OCI-LY7 (cell line): Measurements from ENCODE around the gene FAM163A. TPM values are rescaled to one million over a fixed set of nuclear protein-coding genes. Genes with fewer than 3 reads are reported as not detected.

Experiments used
- BruUV-seq: library from RNA; stranded (reverse); fragments of 400-500 nt; replicated peaks from 2 replicates; lab custom pipeline; 2021; lab: Mats Ljungman, UMichigan
- CTCF ChIA-PET: fragments of 300-600 bp; sonication (Branson Sonifier 250); formaldehyde crosslinking; loops from one replicate; lab custom pipeline; 2022; ENCODE audit warnings: antibody characterized with exemption; ENCODE audit not compliant: unreplicated experiment; lab: Charles Lee
- POLR2A ChIA-PET: fragments of 300-600 bp; sonication (Branson Sonifier 250); formaldehyde crosslinking; loops from one replicate; lab custom pipeline; 2022; ENCODE audit warnings: antibody characterized with exemption; lab: Charles Lee
- DNase-seq: peaks from one replicate; pipeline ENCODE4 v3.0.0-alpha.2; 2015; ENCODE audit warnings: low spot score
- H2AFZ ChIP-seq: fragments of 200-600 bp; sonication (generic), shearing (Covaris generic); 2 replicates; pipeline ENCODE4 v1.6.1; 2014; ENCODE audit warnings: mild to moderate bottlenecking, antibody characterized with exemption, low read length, moderate library complexity
- H3K27ac ChIP-seq: fragments of 200-600 bp; sonication (generic); 2 replicates; pipeline ENCODE4 v1.5.1; 2014; ENCODE audit warnings: mixed run types, low read depth, mild to moderate bottlenecking, moderate library complexity, low read length, inconsistent platforms; ENCODE audit not compliant: poor library complexity, severe bottlenecking
- H3K36me3 ChIP-seq: fragments of 200-600 bp; sonication (generic); 2 replicates; pipeline ENCODE4 v1.6.1; 2014; ENCODE audit warnings: mild to moderate bottlenecking, antibody characterized with exemption, low read length, moderate library complexity, mixed read lengths; ENCODE audit not compliant: insufficient read depth
- H3K4me1 ChIP-seq: fragments of 200-600 bp; sonication (generic); 2 replicates; pipeline ENCODE4 v1.5.1; 2014; ENCODE audit warnings: mild to moderate bottlenecking, low read length; ENCODE audit not compliant: insufficient read depth, poor library complexity, severe bottlenecking
- H3K4me2 ChIP-seq: fragments of 200-600 bp; sonication (generic); 2 replicates; pipeline ENCODE4 v1.6.1; 2014; ENCODE audit warnings: mild to moderate bottlenecking, low read length
- H3K4me3 ChIP-seq: fragments of 200-600 bp; sonication (generic); 2 replicates; pipeline ENCODE4 v1.5.1; 2014; ENCODE audit warnings: mild to moderate bottlenecking, low read depth, low read length; ENCODE audit not compliant: poor library complexity, severe bottlenecking
- H3K79me2 ChIP-seq: fragments of 200-600 bp; sonication (generic); 2 replicates; pipeline ENCODE4 v1.6.1; 2016; ENCODE audit warnings: low read depth, mild to moderate bottlenecking, low read length, moderate library complexity, mixed read lengths; ENCODE audit not compliant: insufficient read depth
- H3K9me2 ChIP-seq: fragments of 200-600 bp; sonication (generic); 2 replicates; pipeline ENCODE4 v1.6.1; 2016; ENCODE audit warnings: mild to moderate bottlenecking, low read length, mixed read lengths; ENCODE audit not compliant: insufficient read depth
- H3K9me3 ChIP-seq: fragments of 200-600 bp; sonication (generic); 2 replicates; pipeline ENCODE4 v1.6.1; 2014; ENCODE audit warnings: mild to moderate bottlenecking, mixed run types, low read length, mixed read lengths
- H4K20me1 ChIP-seq: fragments of 200-600 bp; sonication (generic); 2 replicates; pipeline ENCODE4 v1.6.1; 2014; ENCODE audit warnings: mild to moderate bottlenecking, antibody characterized with exemption, low read length, moderate library complexity, mixed read lengths; ENCODE audit not compliant: insufficient read depth
- EZH2phosphoT487 ChIP-seq: fragments of 200-600 bp; sonication (generic); IDR thresholded peaks from 2 replicates; pipeline ENCODE4 v1.6.1; 2018; ENCODE audit warnings: low read depth, borderline replicate concordance, mild to moderate bottlenecking, mixed run types, antibody characterized with exemption, low read length, moderate library complexity, mixed read lengths
- intact Hi-C: fragments of 100-400 bp; cut with micrococcal nuclease; formaldehyde crosslinking; loops from one replicate; pipeline ENCODE4 v1.10.0; 2022; ENCODE audit not compliant: unreplicated experiment
- total RNA-seq, 2 experiments: library from RNA; depleted of rRNA in 1 of 2; stranded (reverse); fragments of >200 nt in 1 of 2; shearing (Covaris generic) in 1 of 2; gene quantifications; 2 replicates each; pipeline ENCODE4 v1.2.3, GENCODE V29; 2014 to 2022
- TF ChIP-seq, protein P1 (sequence below): fragments of 200-600 bp; sonication (generic); conservative IDR thresholded peaks from 2 replicates; pipeline ENCODE4 v1.5.1; 2014; ENCODE audit warnings: mild to moderate bottlenecking, antibody characterized with exemption, low read length, moderate library complexity, mixed read lengths

Gene FAM163A
- total RNA-seq, 2 experiments from 2014 or later: not detected

DNA sequence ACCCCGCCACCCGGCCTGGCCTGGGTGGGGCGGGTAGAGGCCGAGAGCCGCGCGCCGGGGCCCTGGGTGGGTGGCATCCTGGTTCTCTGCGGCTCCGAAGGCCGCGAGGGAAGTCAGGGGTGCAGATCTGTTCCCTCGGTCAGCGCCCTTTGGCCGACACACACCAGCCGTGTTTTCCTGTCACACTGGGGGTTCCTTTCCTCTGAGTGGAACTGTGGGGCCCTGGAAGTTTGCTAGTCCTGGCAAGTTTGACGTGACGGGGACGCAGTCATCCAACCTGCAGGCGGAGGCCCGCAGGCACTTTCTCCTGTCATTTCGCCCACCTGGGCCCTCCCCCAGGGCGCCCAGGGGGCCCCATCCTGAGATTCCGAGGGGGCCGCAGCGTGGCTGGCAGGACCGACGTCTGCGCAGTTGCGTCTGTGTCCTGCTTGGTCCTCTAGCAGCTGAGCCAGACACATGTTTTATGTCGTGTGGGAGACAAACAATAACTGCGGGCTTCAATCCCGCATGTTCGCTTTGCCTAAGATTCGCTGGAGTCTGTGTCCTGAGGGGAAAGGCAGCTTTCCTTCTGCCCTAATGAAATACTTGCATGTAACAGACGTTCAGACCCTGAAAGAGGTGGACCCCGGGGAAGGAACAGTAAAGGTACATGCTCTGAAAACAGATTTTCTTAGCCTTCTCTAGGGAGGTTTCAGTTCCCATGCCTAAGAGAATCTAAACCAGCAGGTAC, 1.5 kb downstream of the FAM163A start:
- Histone ChIP-seq H4K20me1 (no peaks in the 10 kb centered on the region), H2AFZ (no peak overlapping the region), H3K36me3 (no peaks in the 10 kb centered on the region), H3K9me2 (no peaks in the 10 kb centered on the region), H3K4me3 (no peak overlapping the region), H3K9me3 (no peaks in the 10 kb centered on the region), H3K79me2 (no peaks in the 10 kb centered on the region), H3K4me1 (no peaks in the 10 kb centered on the region), H3K4me2 (no peak overlapping the region), H3K27ac (no peak overlapping the region)
- ChIA-PET CTCF (interaction anchor here (0.6 kb wide), 1 partner anchor 122 kb away, joined by 4 read pairs; no protein-coding TSS in a partner anchor), POLR2A (no interaction called here)
- TF ChIP-seq, protein P1, sequence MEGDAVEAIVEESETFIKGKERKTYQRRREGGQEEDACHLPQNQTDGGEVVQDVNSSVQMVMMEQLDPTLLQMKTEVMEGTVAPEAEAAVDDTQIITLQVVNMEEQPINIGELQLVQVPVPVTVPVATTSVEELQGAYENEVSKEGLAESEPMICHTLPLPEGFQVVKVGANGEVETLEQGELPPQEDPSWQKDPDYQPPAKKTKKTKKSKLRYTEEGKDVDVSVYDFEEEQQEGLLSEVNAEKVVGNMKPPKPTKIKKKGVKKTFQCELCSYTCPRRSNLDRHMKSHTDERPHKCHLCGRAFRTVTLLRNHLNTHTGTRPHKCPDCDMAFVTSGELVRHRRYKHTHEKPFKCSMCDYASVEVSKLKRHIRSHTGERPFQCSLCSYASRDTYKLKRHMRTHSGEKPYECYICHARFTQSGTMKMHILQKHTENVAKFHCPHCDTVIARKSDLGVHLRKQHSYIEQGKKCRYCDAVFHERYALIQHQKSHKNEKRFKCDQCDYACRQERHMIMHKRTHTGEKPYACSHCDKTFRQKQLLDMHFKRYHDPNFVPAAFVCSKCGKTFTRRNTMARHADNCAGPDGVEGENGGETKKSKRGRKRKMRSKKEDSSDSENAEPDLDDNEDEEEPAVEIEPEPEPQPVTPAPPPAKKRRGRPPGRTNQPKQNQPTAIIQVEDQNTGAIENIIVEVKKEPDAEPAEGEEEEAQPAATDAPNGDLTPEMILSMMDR: no peak
- no peak for TF ChIP-seq EZH2phosphoT487
- DNase-seq: no peak
- no TSS peak for BruUV-seq
- intact Hi-C loops: no loop called here

- H3K9me2 ChIP-seq: no peaks in the 10 kb centered on the region
- H3K9me3 ChIP-seq: no peaks in the 10 kb centered on the region
- H4K20me1 ChIP-seq: no peaks in the 10 kb centered on the region
- intact Hi-C loops: no loop called here
- H3K27ac ChIP-seq: no peak overlapping the region
- H3K36me3 ChIP-seq: no peaks in the 10 kb centered on the region
- ChIA-PET CTCF (interaction anchor here (0.6 kb wide), 1 partner anchor 121 kb away, joined by 4 read pairs; no protein-coding TSS in a partner anchor), POLR2A (no interaction called here)
- H3K4me2 ChIP-seq: no peak overlapping the region
- no peak overlapping the region for H3K4me3 ChIP-seq
- no peak overlapping the region for H2AFZ ChIP-seq
- TF ChIP-seq, protein P1: no peak
- no peak for TF ChIP-seq EZH2phosphoT487
- no peaks in the 10 kb centered on the region for H3K79me2 ChIP-seq
- no TSS peak for BruUV-seq
- DNase-seq: no peak
- H3K4me1 ChIP-seq: no peaks in the 10 kb centered on the region
These were observed 2.1 kb downstream of the FAM163A start for GRCh38 chr1:179745131-179745611.

- H4K20me1 ChIP-seq: no peaks in the 10 kb centered on the region
- no TSS peak for BruUV-seq
- H3K4me3 ChIP-seq: no peak overlapping the region
- no peak overlapping the region for H2AFZ ChIP-seq
- H3K9me3 ChIP-seq: no peaks in the 10 kb centered on the region
- H3K4me2 ChIP-seq: no peak overlapping the region
- no peak for TF ChIP-seq EZH2phosphoT487
- TF ChIP-seq, protein P1: no peak
- H3K27ac ChIP-seq: no peak overlapping the region
- no peaks in the 10 kb centered on the region for H3K79me2 ChIP-seq
- intact Hi-C loops: no loop called here
- DNase-seq: no peak
- H3K9me2 ChIP-seq: no peaks in the 10 kb centered on the region
- POLR2A ChIA-PET: no interaction called here
- CTCF ChIA-PET: no interaction called here
- H3K36me3 ChIP-seq: no peaks in the 10 kb centered on the region
- H3K4me1 ChIP-seq: no peaks in the 10 kb centered on the region
These were observed 2.7 kb downstream of the FAM163A start for GRCh38 chr1:179745743-179746142.
